Endothelial cell (in vitro differentiated cells): ENCODE measurements around the gene ZER1. TPM values are rescaled to one million over a fixed set of nuclear protein-coding genes. Genes with fewer than 3 reads are reported as not detected.

Source experiments
- DNase-seq: peaks from one replicate; pipeline ENCODE4 v3.0.0; 2021; ENCODE audit warnings: low spot score
- H3K27ac Mint-ChIP-seq: one replicate; pipeline ENCODE4 v1.8.0; 2021; ENCODE audit warnings: mixed read lengths, inconsistent platforms; ENCODE audit not compliant: unreplicated experiment
- H3K27me3 Mint-ChIP-seq: one replicate; pipeline ENCODE4 v1.8.0; 2021; ENCODE audit warnings: mild to moderate bottlenecking, moderate library complexity, mixed read lengths, inconsistent platforms; ENCODE audit not compliant: unreplicated experiment
- H3K36me3 Mint-ChIP-seq: one replicate; pipeline ENCODE4 v1.8.0; 2021; ENCODE audit warnings: mild to moderate bottlenecking, low read depth, mixed read lengths, inconsistent platforms; ENCODE audit not compliant: unreplicated experiment
- H3K4me1 Mint-ChIP-seq: one replicate; pipeline ENCODE4 v1.8.0; 2021; ENCODE audit warnings: mild to moderate bottlenecking, mixed read lengths, inconsistent platforms; ENCODE audit not compliant: unreplicated experiment
- H3K4me3 Mint-ChIP-seq: one replicate; pipeline ENCODE4 v1.8.0; 2021; ENCODE audit warnings: mild to moderate bottlenecking, mixed read lengths, inconsistent platforms; ENCODE audit not compliant: unreplicated experiment
- H3K9me3 Mint-ChIP-seq: one replicate; pipeline ENCODE4 v1.8.0; 2021; ENCODE audit warnings: mixed read lengths, inconsistent platforms; ENCODE audit not compliant: unreplicated experiment
- CTCF ChIP-seq: fragments of 200-600 bp; sonication (generic); IDR thresholded peaks from one replicate; pipeline ENCODE4 v1.5.0; 2021; ENCODE audit warnings: antibody characterized with exemption; ENCODE audit not compliant: unreplicated experiment
- total RNA-seq: library from RNA; stranded (reverse); fragmentation: NEBNext Ultra II Directional; extraction: Animal tissue kit (Norgen Biotek cat#: 25700); gene quantifications from one replicate; pipeline ENCODE4 v1.2.1, GENCODE V29; 2021; ENCODE audit not compliant: unreplicated experiment

The ZER1 gene
- total RNA-seq, 1 donor from 2014 or later: 29.2 TPM

- peaks cover 32% of the 10 kb centered on the region for H3K4me1 Mint-ChIP-seq
- no peak for DNase-seq
- TF ChIP-seq CTCF: no peak
- peak overlapping the region; percentile 94 for H3K4me3 Mint-ChIP-seq
- peaks cover 3% of the 10 kb centered on the region for H3K36me3 Mint-ChIP-seq
- H3K27me3 Mint-ChIP-seq: peaks cover 7% of the 10 kb centered on the region
- peak overlapping the region; percentile 57 for H3K27ac Mint-ChIP-seq
- no peaks in the 10 kb centered on the region for H3K9me3 Mint-ChIP-seq
These were observed 88.2 kb downstream of the ZER1 start for GRCh38 chr9:128683340-128684064.

Other genes starting within 250 kb of the ZER1 start
- gene SPTAN1, start 219.3 kb downstream of the ZER1 start, total RNA-seq: 810 TPM
- 35.4 TPM for gene DYNC2I2, start 115.1 kb downstream of the ZER1 start, total RNA-seq
- gene SET, start 82.7 kb downstream of the ZER1 start, total RNA-seq: 420 TPM
- gene PKN3, start 69.4 kb downstream of the ZER1 start, total RNA-seq: 14.7 TPM
- gene ZDHHC12, start 47.8 kb downstream of the ZER1 start, total RNA-seq: 42.1 TPM
- gene TBC1D13, start 15.3 kb upstream of the ZER1 start, total RNA-seq: 58.8 TPM
- gene ENDOG, start 46.6 kb upstream of the ZER1 start, total RNA-seq: 8.1 TPM
- 62.1 TPM for gene SPOUT1, start 57.9 kb upstream of the ZER1 start, total RNA-seq
- gene KYAT1, start 110.0 kb upstream of the ZER1 start, total RNA-seq: 3.3 TPM
- gene LRRC8A, start 110.2 kb upstream of the ZER1 start, total RNA-seq: 54.3 TPM
- 10.3 TPM for gene PHYHD1, start 149.1 kb upstream of the ZER1 start, total RNA-seq
- 18.2 TPM for gene DOLK, start 175.7 kb upstream of the ZER1 start, total RNA-seq
- gene NUP188, start 175.8 kb upstream of the ZER1 start, total RNA-seq: 44.0 TPM